ENCODE data around the gene DBNDD2.

DNA sequence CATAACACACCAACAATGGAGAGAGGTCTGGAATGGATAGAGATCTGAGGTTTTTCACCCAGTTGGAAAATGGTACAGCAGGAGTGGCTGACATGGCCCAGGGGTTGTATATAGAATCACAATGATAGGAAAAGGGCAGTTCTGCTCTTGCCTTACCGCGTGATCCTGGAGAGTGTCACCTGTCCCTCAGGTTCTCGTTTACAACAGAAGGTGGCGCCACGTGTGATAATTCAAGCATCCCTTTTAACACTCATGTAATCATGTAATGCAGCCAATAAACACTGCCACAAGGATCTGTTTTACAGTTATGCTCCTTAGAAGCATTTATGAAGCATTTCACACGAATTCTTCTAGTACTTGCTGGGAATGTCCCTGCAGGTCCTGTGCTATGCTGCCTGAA, 48.5 kb downstream of the DBNDD2 start:
- TF ChIP-seq, protein P1, sequence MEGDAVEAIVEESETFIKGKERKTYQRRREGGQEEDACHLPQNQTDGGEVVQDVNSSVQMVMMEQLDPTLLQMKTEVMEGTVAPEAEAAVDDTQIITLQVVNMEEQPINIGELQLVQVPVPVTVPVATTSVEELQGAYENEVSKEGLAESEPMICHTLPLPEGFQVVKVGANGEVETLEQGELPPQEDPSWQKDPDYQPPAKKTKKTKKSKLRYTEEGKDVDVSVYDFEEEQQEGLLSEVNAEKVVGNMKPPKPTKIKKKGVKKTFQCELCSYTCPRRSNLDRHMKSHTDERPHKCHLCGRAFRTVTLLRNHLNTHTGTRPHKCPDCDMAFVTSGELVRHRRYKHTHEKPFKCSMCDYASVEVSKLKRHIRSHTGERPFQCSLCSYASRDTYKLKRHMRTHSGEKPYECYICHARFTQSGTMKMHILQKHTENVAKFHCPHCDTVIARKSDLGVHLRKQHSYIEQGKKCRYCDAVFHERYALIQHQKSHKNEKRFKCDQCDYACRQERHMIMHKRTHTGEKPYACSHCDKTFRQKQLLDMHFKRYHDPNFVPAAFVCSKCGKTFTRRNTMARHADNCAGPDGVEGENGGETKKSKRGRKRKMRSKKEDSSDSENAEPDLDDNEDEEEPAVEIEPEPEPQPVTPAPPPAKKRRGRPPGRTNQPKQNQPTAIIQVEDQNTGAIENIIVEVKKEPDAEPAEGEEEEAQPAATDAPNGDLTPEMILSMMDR (IDR thresholded peaks at IDR 0.05) = peak in 8 of 12 donors; percentile 7 to 30 (median 14)
- TF ChIP-seq POLR2A (IDR thresholded peaks at IDR 0.05) = no peak

Measured in heart left ventricle (tissue), 13 donors.